Glomerular visceral epithelial cell (primary cell): ENCODE measurements around the gene MPV17L2.
A peak's percentile ranks its signal among the peaks of the same experiment; 100 is the strongest.
"Not testable (repeated sequence)": the region's sequence is repeated elsewhere in the genome, so short reads cannot be mapped to it uniquely, and the experiment has no call there.

Experiments
- DNase-seq: peaks from one replicate; pipeline ENCODE4 v3.0.0-alpha.2; 2016; ENCODE audit errors: extremely low spot score

The MPV17L2 gene

DNA sequence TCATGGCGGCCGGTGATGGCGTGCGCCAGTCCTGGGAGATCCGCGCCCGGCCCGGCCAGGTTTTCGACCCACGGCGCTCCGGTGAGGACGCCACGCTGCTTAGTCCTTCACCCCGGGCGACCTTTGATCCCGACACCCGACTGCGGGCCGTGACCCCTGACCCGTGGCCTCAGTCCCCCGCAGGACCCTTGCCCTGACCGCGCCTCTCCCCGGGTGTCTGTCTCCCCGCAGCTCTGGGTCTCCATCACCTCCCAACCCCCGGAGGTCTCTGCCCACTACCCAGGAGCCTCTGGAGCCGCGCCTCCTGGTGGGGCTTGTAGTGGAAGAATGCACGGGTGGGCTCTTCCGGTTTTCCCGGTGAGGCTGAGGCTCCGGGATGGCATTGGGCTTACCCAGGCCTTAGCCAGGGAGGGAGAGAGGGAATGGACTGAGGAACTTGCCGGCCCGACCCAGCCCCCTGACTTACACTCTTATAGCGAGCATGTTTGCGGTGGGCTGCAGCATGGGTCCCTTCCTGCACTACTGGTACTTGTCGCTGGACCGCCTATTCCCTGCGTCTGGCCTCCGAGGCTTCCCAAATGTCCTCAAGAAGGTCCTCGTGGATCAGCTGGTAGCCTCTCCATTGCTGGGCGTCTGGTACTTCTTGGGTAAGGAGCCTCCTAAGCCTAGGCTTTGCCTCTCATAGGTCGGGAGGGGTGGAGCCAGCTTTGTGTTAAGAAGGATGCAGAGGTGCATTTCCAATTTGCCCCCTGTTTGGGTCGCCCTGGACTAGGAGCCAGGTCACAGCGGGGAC lies 566 bp downstream of the MPV17L2 start:
- DNase-seq = no peak

- no peak for DNase-seq
Observed at GRCh38 chr19:18194181-18194530, 1.1 kb downstream of the MPV17L2 start.

DNA sequence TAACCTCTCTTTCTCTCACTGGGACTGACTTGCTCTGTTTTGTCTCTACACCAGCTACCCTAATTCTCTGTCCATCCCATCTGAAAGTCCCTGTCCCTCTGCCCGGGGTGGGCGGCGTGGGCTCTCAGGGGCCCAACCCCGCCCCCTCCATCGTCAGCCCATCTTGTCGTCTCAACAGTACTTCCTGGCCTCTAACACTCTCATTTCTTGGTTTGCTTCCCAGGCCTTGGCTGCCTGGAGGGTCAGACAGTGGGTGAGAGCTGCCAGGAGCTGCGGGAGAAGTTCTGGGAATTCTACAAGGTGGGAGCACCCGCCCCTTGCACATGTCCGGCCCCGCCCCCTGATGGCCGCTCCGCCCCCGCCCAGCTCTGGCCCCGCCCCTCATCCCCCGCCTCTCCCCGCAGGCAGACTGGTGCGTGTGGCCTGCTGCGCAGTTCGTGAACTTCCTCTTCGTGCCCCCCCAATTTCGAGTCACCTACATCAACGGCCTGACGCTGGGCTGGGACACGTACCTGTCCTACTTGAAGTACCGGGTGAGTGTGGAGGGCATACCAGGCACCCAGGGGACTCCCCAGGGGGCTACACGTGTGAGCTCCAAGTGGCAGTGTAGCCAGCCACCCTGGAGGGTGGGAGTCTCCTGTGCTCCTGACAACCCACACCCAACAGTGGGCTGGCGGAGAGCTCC lies 1.7 kb downstream of the MPV17L2 start:
- no peak for DNase-seq

DNA sequence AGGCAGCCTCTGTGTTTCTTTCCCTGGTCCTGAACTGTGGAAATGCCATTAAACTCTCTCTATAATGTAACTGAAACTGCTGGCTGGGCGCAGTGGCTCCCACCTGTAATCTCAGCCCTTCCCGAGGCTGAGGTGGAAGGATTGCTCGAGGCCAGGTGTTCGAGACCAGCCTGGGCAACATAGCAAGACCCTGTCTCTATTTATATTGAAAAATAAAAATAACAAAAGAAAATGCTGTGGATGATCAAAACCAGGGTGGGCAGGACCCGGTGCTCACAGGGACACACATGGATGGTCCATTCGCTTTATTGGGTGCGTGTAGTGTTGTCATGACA lies 3.5 kb downstream of the MPV17L2 start:
- DNase-seq = no peak

GRCh38 chr19:18197306-18197705 lies 4.3 kb downstream of the MPV17L2 start:
- DNase-seq = no peak

DNA sequence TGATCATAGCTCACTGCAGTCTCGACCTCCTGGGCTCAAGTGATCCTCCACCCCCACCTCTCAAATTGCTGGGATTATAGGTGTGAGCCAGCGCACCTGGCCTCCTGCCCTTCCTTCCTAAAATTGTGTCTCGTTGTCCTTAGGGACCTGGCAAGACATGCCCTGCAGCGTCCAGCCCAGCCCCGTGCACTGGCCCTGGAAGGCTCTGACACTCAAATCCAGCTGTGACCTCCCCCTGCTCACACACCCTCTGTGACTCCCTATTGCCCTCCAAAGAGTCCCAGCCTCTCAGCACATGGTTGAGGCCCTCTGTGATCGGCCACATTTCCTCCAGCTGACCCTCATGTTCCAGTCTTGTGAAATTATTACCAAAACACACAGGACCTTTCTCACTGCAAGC lies 4.9 kb downstream of the MPV17L2 start:
- no peak for DNase-seq

- no peak for DNase-seq
Observed at GRCh38 chr19:18198374-18198773, 5.4 kb downstream of the MPV17L2 start.

GRCh38 chr19:18202397-18202777 lies 9.4 kb downstream of the MPV17L2 start:
- no peak for DNase-seq

GRCh38 chr19:18202778-18203407 lies 9.9 kb downstream of the MPV17L2 start:
- no peak for DNase-seq

DNA sequence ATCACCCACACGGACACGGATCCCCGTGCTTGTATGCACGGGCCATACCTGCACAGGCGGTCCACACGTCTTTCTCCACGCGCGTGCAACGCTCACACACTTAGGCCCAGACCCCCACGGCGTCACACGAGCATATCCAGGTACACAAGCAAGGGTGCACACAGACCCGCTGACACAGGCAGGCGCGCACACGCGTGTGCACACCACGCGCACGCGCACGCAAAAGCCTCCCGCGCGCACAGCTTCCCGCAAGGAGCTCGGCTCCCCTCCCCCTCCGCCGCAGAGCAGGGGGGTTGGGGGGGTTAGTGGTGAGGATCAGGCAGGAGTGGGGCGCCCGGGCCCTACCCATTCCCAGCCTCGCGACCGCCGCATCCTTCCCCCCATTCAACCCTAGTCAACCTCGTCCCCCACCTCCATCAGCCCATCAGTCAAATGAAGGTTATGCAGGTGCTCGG lies 10.4 kb downstream of the MPV17L2 start:
- peak; percentile 29 for DNase-seq

- peak; percentile 100 for DNase-seq
Observed at GRCh38 chr19:18203863-18204393, 10.9 kb downstream of the MPV17L2 start, which contains the start of gene RAB3A. TSS of gene RAB3A (minus strand) at chr19:18204042. CDS start at chr19:18202740, 1,302 bp downstream.

- no peak for DNase-seq
Observed at GRCh38 chr19:18204394-18205199, 11.6 kb downstream of the MPV17L2 start.

- DNase-seq = peak; percentile 58
Observed at GRCh38 chr19:18205200-18205892, 12.3 kb downstream of the MPV17L2 start.

GRCh38 chr19:18206018-18206417 lies 13.0 kb downstream of the MPV17L2 start:
- DNase-seq = no peak

GRCh38 chr19:18208098-18208951 lies 15.3 kb downstream of the MPV17L2 start:
- DNase-seq = no peak

DNA sequence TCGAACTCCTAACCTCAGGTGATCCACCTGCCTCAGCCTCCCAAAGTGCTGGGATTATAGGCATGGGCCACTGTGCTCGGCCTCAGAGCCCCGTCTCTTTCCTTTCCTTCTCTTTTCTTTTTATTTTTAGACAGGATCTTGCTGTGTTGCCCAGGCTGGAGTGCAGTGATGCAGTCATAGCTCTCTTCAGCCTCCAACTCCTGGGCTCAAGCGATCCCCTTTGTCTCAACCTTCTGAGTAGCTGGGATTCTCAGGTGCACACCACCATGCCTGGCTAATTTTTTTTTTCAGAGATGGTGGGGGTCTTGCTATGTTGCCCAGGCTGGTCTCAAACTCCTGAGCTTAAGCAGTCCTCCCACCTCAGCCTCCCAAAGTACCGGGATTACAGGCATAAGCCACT lies 16.9 kb downstream of the MPV17L2 start:
- DNase-seq = not testable (repeated sequence)

DNA sequence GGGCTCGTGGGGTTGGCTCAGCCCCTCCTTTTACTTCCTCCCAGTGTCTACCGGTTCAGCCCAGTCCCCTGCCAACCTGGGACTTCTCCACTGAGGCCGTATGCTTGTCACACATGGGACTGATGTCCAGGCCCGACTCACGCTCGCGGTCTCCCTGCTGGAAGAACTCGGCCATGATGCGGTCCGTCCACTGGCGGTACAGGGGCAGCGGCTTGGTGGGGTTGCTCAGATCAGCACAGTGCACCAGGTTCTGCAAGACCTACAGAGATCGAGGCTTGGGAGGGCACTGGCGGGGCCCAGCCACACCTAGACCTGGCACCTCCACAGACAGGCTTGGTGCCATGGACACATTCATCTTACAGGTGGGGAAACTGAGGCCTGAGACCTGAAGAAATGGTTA lies 18.7 kb downstream of the MPV17L2 start:
- no peak for DNase-seq

DNA sequence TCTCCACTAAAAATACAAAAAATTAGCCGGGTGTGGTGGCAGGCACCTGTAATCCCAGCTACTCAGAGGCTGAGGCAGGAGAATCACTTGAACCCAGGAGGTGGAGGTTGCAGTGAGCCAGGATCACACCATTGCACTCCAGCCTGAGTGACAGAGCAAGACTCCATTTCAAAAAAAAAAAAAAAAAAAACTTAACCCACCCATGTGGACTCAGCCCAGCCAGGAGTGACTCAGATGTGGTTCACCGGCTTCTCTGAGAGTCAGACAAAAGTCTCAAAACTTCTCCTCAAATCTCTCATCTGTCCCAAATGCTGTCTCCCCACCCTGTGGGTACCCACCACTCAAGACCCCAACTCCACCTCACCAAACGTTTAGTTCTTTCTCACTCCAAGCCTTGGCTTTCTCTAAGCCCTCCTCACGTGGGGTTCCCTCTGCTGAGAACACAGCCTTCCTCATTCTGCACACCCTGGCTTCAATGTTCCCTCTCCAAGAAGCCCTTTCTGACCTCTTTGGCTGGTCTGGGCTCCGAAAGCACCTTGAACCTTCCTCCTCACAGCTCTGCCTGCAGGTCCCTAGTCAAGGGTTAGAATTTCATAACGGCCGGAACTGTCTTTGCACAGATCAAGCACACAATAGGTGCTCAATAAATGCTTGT lies 21.9 kb downstream of the MPV17L2 start:
- peak; percentile 30 for DNase-seq

DNA sequence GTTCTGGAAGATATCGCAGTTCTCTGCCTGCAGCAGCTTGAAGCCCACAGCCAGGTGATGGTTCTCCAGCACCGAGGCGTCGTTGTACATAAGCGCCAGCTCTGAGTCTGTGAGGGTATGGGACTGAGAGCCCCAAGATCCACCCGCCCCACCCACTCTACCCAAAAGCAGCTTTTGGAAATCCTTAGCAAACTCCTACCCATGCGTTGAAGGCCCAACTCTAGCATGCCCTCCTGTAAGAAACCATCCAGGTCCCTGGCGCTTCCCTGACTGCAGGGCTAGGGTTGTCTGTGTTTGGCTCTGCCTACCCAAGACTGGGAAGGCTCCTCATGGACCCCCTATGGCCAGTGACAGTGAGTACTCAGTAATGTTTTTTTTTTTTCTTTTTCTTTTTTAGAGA lies 23.8 kb downstream of the MPV17L2 start:
- DNase-seq = no peak

- DNase-seq = no peak
Observed at GRCh38 chr19:18218159-18218558, 25.1 kb downstream of the MPV17L2 start.
